Neural progenitor cell (in vitro differentiated cells): ENCODE results near the gene MROH2A. TPM values are rescaled to one million over a fixed set of nuclear protein-coding genes. Genes with fewer than 3 reads are reported as not detected.

Source experiments
- DNase-seq: peaks from one replicate; pipeline ENCODE4 v3.0.0-alpha.2; 2016; ENCODE audit warnings: low spot score
- H2AFZ ChIP-seq: fragments of 200-600 bp; sonication (generic); replicated peaks from 2 replicates; pipeline ENCODE4 v1.6.1; 2016; ENCODE audit warnings: antibody characterized with exemption
- H3F3A ChIP-seq: fragments of 200-600 bp; sonication (generic); 2 replicates; pipeline ENCODE4 v1.6.1; 2016; ENCODE audit warnings: antibody characterized with exemption, low read depth
- H3K27ac ChIP-seq: fragments of 200-600 bp; sonication (generic); 2 replicates; pipeline ENCODE4 v1.5.1; 2016; ENCODE audit warnings: mild to moderate bottlenecking
- H3K27me3 ChIP-seq: fragments of 200-600 bp; sonication (generic); 2 replicates; pipeline ENCODE4 v1.6.1; 2016; ENCODE audit warnings: mild to moderate bottlenecking, moderate library complexity
- H3K36me3 ChIP-seq: fragments of 200-600 bp; sonication (generic); 2 replicates; pipeline ENCODE4 v1.5.1; 2016
- H3K4me1 ChIP-seq: fragments of 200-600 bp; sonication (generic); 2 replicates; pipeline ENCODE4 v1.6.1; 2016; ENCODE audit warnings: mixed run types
- H3K4me2 ChIP-seq: fragments of 200-600 bp; sonication (generic); 2 replicates; pipeline ENCODE4 v1.6.1; 2016
- H3K4me3 ChIP-seq: fragments of 200-600 bp; sonication (generic); 2 replicates; pipeline ENCODE4 v1.5.1; 2016
- H3K79me2 ChIP-seq: fragments of 200-600 bp; sonication (generic); 2 replicates; pipeline ENCODE4 v1.6.1; 2016; ENCODE audit warnings: low read depth
- H3K9ac ChIP-seq: fragments of 200-600 bp; sonication (generic); 2 replicates; pipeline ENCODE4 v1.6.1; 2016
- H3K9me3 ChIP-seq: fragments of 200-600 bp; sonication (generic); 2 replicates; pipeline ENCODE4 v1.5.1; 2016; ENCODE audit warnings: low read depth
- H4K20me1 ChIP-seq: fragments of 200-600 bp; sonication (generic); 2 replicates; pipeline ENCODE4 v1.6.1; 2016; ENCODE audit warnings: low read depth
- H3K27ac Mint-ChIP-seq: 3 replicates; pipeline ENCODE4 v1.8.0; 2021; ENCODE audit warnings: mixed read lengths
- H3K27me3 Mint-ChIP-seq: 2 replicates; pipeline ENCODE4 v1.8.0; 2022; ENCODE audit warnings: low read depth, mild to moderate bottlenecking, inconsistent platforms, moderate library complexity, mixed read lengths; ENCODE audit not compliant: insufficient read depth
- H3K36me3 Mint-ChIP-seq: 3 replicates; pipeline ENCODE4 v1.8.0; 2021; ENCODE audit warnings: mixed read lengths
- H3K4me1 Mint-ChIP-seq: 3 replicates; pipeline ENCODE4 v1.8.0; 2021; ENCODE audit warnings: mixed read lengths
- H3K4me3 Mint-ChIP-seq: 3 replicates; pipeline ENCODE4 v1.8.0; 2021; ENCODE audit warnings: mild to moderate bottlenecking, moderate library complexity, mixed read lengths
- H3K9me3 Mint-ChIP-seq: 3 replicates; pipeline ENCODE4 v1.8.0; 2020; ENCODE audit warnings: mixed read lengths
- EZH2 ChIP-seq: fragments of 200-600 bp; sonication (generic); IDR thresholded peaks from 2 replicates; pipeline ENCODE4 v1.6.1; 2017; ENCODE audit warnings: antibody characterized with exemption, mild to moderate bottlenecking, moderate library complexity
- EZH2phosphoT487 ChIP-seq: fragments of 200-600 bp; sonication (generic); IDR thresholded peaks from 2 replicates; pipeline ENCODE4 v1.6.1; 2017; ENCODE audit warnings: antibody characterized with exemption
- total RNA-seq: library from RNA; depleted of rRNA; stranded (reverse); fragments of >200 nt; gene quantifications from 2 replicates; pipeline ENCODE4 v1.2.3, GENCODE V29; 2015; ENCODE audit warnings: low replicate concordance
- TF ChIP-seq, protein P1 (sequence below): fragments of 200-600 bp; sonication (generic); IDR thresholded peaks from 2 replicates; pipeline ENCODE4 v1.5.1; 2017; ENCODE audit warnings: antibody characterized with exemption, mild to moderate bottlenecking

The MROH2A gene
- total RNA-seq, 1 donor from 2014 or later: not detected

DNA sequence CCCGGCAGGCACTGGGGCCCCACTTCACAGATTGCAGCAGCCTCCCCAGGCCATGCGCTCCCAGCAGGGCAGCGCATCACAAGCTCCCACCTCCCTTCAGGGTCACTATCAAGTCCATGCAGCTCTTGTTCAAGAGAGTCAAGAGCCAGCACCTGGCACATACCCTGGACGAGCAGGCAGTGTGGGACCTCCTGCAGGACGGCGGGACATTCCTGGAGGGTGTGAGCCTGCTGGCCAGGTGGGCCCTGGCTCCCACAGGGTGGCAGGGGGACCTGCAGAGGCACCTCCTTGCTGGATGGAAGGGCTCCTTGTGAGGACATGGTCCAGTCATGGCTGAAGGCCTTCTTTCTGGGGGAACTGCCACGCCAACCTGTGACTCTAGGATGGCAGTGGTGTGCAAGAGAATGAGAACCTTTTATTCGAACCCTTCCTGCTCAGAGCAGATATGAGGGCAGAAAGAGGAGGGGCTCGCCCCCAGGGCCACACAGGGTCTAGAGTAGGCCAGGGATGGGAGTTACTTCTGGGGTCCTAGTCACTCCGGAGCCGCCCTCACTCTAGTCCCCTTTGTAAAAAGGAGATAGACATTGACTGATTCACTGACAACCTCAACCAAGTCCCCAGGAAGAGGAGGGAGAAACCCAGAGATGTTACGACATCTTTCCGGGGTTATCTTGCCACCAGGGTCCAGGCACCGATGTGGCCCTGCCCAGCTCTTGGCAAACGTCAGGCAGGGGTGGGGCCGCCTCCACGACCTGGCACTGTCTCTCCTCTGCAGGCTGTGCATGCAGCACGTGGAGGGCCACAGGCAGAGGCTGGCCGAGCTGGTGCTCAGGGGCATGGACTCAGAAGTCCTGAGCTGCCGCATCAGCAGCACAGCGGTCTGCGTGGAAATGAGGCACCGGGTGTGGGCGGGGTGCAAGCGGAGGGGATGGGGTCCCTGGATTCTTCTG lies 44.9 kb downstream of the MROH2A start:
- Mint-ChIP-seq H3K36me3 (peaks cover 1% of the 10 kb centered on the region), H3K9me3 (peaks cover 3% of the 10 kb centered on the region), H3K27me3 (peaks cover 3% of the 10 kb centered on the region), H3K27ac (no peak overlapping the region), H3K4me3 (no peak overlapping the region), H3K4me1 (no peaks in the 10 kb centered on the region)
- Histone ChIP-seq H3K9ac (no peak overlapping the region), H3K79me2 (no peaks in the 10 kb centered on the region), H3K9me3 (no peaks in the 10 kb centered on the region), H3K4me1 (no peaks in the 10 kb centered on the region), H3K27me3 (no peaks in the 10 kb centered on the region), H2AFZ (no peak overlapping the region), H4K20me1 (no peaks in the 10 kb centered on the region), H3K36me3 (no peaks in the 10 kb centered on the region), H3K27ac (no peak overlapping the region), H3K4me2 (no peak overlapping the region), H3K4me3 (no peak overlapping the region), H3F3A (no peaks in the 10 kb centered on the region)
- DNase-seq: no peak
- no peak for TF ChIP-seq EZH2phosphoT487
- TF ChIP-seq EZH2: no peak
- TF ChIP-seq, protein P1, sequence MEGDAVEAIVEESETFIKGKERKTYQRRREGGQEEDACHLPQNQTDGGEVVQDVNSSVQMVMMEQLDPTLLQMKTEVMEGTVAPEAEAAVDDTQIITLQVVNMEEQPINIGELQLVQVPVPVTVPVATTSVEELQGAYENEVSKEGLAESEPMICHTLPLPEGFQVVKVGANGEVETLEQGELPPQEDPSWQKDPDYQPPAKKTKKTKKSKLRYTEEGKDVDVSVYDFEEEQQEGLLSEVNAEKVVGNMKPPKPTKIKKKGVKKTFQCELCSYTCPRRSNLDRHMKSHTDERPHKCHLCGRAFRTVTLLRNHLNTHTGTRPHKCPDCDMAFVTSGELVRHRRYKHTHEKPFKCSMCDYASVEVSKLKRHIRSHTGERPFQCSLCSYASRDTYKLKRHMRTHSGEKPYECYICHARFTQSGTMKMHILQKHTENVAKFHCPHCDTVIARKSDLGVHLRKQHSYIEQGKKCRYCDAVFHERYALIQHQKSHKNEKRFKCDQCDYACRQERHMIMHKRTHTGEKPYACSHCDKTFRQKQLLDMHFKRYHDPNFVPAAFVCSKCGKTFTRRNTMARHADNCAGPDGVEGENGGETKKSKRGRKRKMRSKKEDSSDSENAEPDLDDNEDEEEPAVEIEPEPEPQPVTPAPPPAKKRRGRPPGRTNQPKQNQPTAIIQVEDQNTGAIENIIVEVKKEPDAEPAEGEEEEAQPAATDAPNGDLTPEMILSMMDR: no peak

DNA sequence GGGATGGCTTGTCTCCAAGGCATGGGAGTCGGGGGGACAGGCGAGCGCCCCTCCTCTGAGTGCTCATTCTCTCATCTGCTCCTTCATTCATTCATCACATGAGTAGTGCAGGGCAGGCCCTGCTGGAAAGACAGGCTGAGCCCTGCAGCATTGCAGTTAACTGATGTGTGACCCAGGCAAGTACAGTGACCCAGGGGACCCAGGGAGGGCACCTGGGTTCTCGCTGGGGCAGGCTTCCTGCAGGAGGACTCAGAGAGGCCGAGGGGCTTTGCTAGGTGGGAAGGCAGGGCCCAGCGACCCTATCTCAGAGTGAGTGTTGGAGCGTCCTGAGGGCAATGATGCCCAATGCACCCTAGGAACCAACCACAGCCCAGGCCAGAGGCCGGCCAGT lies 45.6 kb downstream of the MROH2A start:
- no peaks in the 10 kb centered on the region for H3K9me3 ChIP-seq
- no peak overlapping the region for H3K27ac ChIP-seq
- H3K4me2 ChIP-seq: no peak overlapping the region
- Mint-ChIP-seq H3K4me1 (no peaks in the 10 kb centered on the region), H3K4me3 (no peak overlapping the region), H3K27ac (no peak overlapping the region), H3K9me3 (peaks cover 3% of the 10 kb centered on the region), H3K36me3 (peaks cover 1% of the 10 kb centered on the region), H3K27me3 (peaks cover 3% of the 10 kb centered on the region)
- TF ChIP-seq, protein P1: no peak
- TF ChIP-seq EZH2phosphoT487 (no peak), EZH2 (no peak)
- no peak for DNase-seq
- no peaks in the 10 kb centered on the region for H3K36me3 ChIP-seq
- H3F3A ChIP-seq: no peaks in the 10 kb centered on the region
- no peaks in the 10 kb centered on the region for H4K20me1 ChIP-seq
- no peak overlapping the region for H3K4me3 ChIP-seq
- no peak overlapping the region for H2AFZ ChIP-seq
- H3K27me3 ChIP-seq: no peaks in the 10 kb centered on the region
- H3K79me2 ChIP-seq: no peaks in the 10 kb centered on the region
- no peaks in the 10 kb centered on the region for H3K4me1 ChIP-seq
- no peak overlapping the region for H3K9ac ChIP-seq

DNA sequence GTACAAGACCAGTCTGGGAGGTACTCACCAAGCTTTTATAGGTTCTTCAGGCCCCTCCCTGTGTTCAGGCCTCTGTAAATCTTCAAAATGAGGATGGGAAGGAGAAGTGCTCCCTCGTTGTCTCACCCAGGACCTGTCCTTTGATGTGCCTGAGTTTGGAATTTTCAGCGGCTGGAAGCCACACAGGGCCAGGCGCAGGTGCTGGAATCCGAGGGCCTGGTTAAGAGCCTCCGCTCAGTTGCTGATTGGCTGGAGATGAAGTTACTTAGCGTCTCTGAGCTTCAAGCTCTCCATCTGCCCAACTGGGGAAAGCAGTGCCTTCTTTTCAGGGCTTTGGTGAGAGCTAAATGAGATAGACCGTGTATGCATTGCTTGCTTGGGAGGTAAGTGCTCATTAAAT lies 46.2 kb downstream of the MROH2A start:
- TF ChIP-seq EZH2phosphoT487: no peak
- TF ChIP-seq, protein P1: no peak
- no peak overlapping the region for H3K4me3 Mint-ChIP-seq
- H4K20me1 ChIP-seq: no peaks in the 10 kb centered on the region
- peaks cover 3% of the 10 kb centered on the region for H3K27me3 Mint-ChIP-seq
- no peak overlapping the region for H3K27ac ChIP-seq
- H3K27ac Mint-ChIP-seq: no peak overlapping the region
- H3F3A ChIP-seq: no peaks in the 10 kb centered on the region
- peaks cover 1% of the 10 kb centered on the region for H3K36me3 Mint-ChIP-seq
- no peaks in the 10 kb centered on the region for H3K36me3 ChIP-seq
- H3K9me3 Mint-ChIP-seq: peaks cover 3% of the 10 kb centered on the region
- no peaks in the 10 kb centered on the region for H3K27me3 ChIP-seq
- no peak overlapping the region for H3K9ac ChIP-seq
- no peaks in the 10 kb centered on the region for H3K9me3 ChIP-seq
- DNase-seq: peak; percentile 27
- no peaks in the 10 kb centered on the region for H3K4me1 ChIP-seq
- H3K4me3 ChIP-seq: no peak overlapping the region
- no peak overlapping the region for H2AFZ ChIP-seq
- no peak overlapping the region for H3K4me2 ChIP-seq
- H3K4me1 Mint-ChIP-seq: no peaks in the 10 kb centered on the region
- no peaks in the 10 kb centered on the region for H3K79me2 ChIP-seq
